Neural cell (in vitro differentiated cells): Measurements from ENCODE around the gene STON2. TPM values are rescaled to one million over a fixed set of nuclear protein-coding genes. Genes with fewer than 3 reads are reported as not detected.

Experiments
- H2AFZ ChIP-seq: fragments of 200-600, 300-800 bp; sonication (generic), shearing (Covaris generic); 2 replicates; pipeline ENCODE4 v1.6.0; 2014; ENCODE audit warnings: low read depth, mild to moderate bottlenecking, antibody characterized with exemption, low read length, moderate library complexity
- H3F3A ChIP-seq: fragments of 200-600 bp; shearing (Covaris generic); 2 replicates; pipeline ENCODE4 v1.6.1; 2016; ENCODE audit warnings: mild to moderate bottlenecking, moderate library complexity, mixed read lengths, antibody characterized with exemption, low read length; ENCODE audit not compliant: insufficient read depth, poor library complexity, severe bottlenecking
- H3K27ac ChIP-seq: fragments of 200-600, 300-800 bp; sonication (generic), shearing (Covaris generic); 2 replicates; pipeline ENCODE4 v1.5.1; 2014; ENCODE audit warnings: mild to moderate bottlenecking, low read length, moderate library complexity
- H3K27me3 ChIP-seq: fragments of 300-800, 200-600 bp; sonication (generic), shearing (Covaris generic); 2 replicates; pipeline ENCODE4 v1.6.0; 2014; ENCODE audit warnings: mild to moderate bottlenecking, low read depth, low read length, moderate library complexity; ENCODE audit not compliant: insufficient read depth
- H3K36me3 ChIP-seq: fragments of 300-800, 200-600 bp; sonication (generic), shearing (Covaris generic); 2 replicates; pipeline ENCODE4 v1.5.1; 2014; ENCODE audit warnings: mild to moderate bottlenecking, antibody characterized with exemption, low read length, moderate library complexity; ENCODE audit not compliant: insufficient read depth
- H3K4me2 ChIP-seq: fragments of 300-800, 200-600 bp; sonication (generic), shearing (Covaris generic); 2 replicates; pipeline ENCODE4 v1.6.0; 2014; ENCODE audit warnings: mild to moderate bottlenecking, low read length
- H3K4me3 ChIP-seq: fragments of 300-800, 200-600 bp; sonication (generic), shearing (Covaris generic); 2 replicates; pipeline ENCODE4 v1.5.1; 2014; ENCODE audit warnings: mild to moderate bottlenecking, low read length, moderate library complexity
- H3K79me2 ChIP-seq: fragments of 200-600 bp; shearing (Covaris generic); replicated peaks from 2 replicates; pipeline ENCODE4 v1.6.0; 2014; ENCODE audit warnings: mild to moderate bottlenecking, low read length, moderate library complexity; ENCODE audit not compliant: insufficient read depth
- H3K9ac ChIP-seq: fragments of 300-800, 200-600 bp; sonication (generic), shearing (Covaris generic); 2 replicates; pipeline ENCODE4 v1.6.1; 2016; ENCODE audit warnings: mild to moderate bottlenecking, low read length, mixed read lengths
- H3K9me2 ChIP-seq: fragments of 200-600 bp; shearing (Covaris generic); 2 replicates; pipeline ENCODE4 v1.6.1; 2016; ENCODE audit warnings: mild to moderate bottlenecking, low read length, mixed read lengths; ENCODE audit not compliant: insufficient read depth
- H3K9me3 ChIP-seq: fragments of 200-600, 300-800 bp; sonication (generic), shearing (Covaris generic); 2 replicates; pipeline ENCODE4 v1.6.1; 2016; ENCODE audit warnings: mild to moderate bottlenecking, mixed run types, low read length, moderate library complexity, mixed read lengths
- H4K20me1 ChIP-seq: fragments of 200-600 bp; shearing (Covaris generic); 2 replicates; pipeline ENCODE4 v1.6.1; 2016; ENCODE audit warnings: mild to moderate bottlenecking, mixed run types; ENCODE audit not compliant: insufficient read depth
- EP300 ChIP-seq: fragments of 450-650 bp; conservative IDR thresholded peaks from 2 replicates; pipeline ENCODE4 v1.6.1; 2014; ENCODE audit warnings: antibody characterized with exemption, mild to moderate bottlenecking, moderate library complexity; ENCODE audit not compliant: poor library complexity, severe bottlenecking
- EZH2 ChIP-seq: fragments of 200-600, 300-800 bp; shearing (Covaris generic), sonication (generic); IDR thresholded peaks from 2 replicates; pipeline ENCODE4 v1.6.1; 2014; ENCODE audit warnings: antibody characterized with exemption, low read length, borderline replicate concordance, mild to moderate bottlenecking; ENCODE audit not compliant: insufficient read depth, poor library complexity, severe bottlenecking
- MXI1 ChIP-seq: fragments of 450-650 bp; conservative IDR thresholded peaks from 2 replicates; pipeline ENCODE4 v1.6.1; 2014; ENCODE audit warnings: antibody characterized with exemption, mild to moderate bottlenecking; ENCODE audit not compliant: poor library complexity, severe bottlenecking
- POLR2AphosphoS5 ChIP-seq: IDR thresholded peaks from 2 replicates; pipeline ENCODE4 v1.6.1; 2012
- RAD21 ChIP-seq: fragments of 450-650 bp; conservative IDR thresholded peaks from 2 replicates; pipeline ENCODE4 v1.6.1; 2014; ENCODE audit warnings: antibody characterized with exemption, mild to moderate bottlenecking, moderate library complexity
- SMC3 ChIP-seq: fragments of 450-650 bp; conservative IDR thresholded peaks from 2 replicates; pipeline ENCODE4 v1.6.1; 2014; ENCODE audit warnings: antibody characterized with exemption, mild to moderate bottlenecking, moderate library complexity; ENCODE audit not compliant: poor library complexity
- TAF1 ChIP-seq: IDR thresholded peaks from 2 replicates; pipeline ENCODE4 v1.6.1; 2012; ENCODE audit warnings: low read depth
- polyA plus RNA-seq: library from polyadenylated mRNA; depleted of rRNA; stranded (reverse); fragments of >200 nt; gene quantifications from 2 replicates; pipeline ENCODE4 v1.2.3, GENCODE V29; 2014
- TF ChIP-seq, protein P1 (sequence below): IDR thresholded peaks from 2 replicates; pipeline ENCODE4 v1.6.1; 2012; ENCODE audit warnings: borderline replicate concordance
- TF ChIP-seq, protein P2 (sequence below): fragments of 450-650 bp; IDR thresholded peaks from 2 replicates; pipeline ENCODE4 v1.5.1; 2014; ENCODE audit warnings: antibody characterized with exemption, mild to moderate bottlenecking, moderate library complexity; ENCODE audit not compliant: poor library complexity, severe bottlenecking

STON2 gene
- polyA plus RNA-seq, 1 donor from 2014 or later, result 11.3 TPM

DNA sequence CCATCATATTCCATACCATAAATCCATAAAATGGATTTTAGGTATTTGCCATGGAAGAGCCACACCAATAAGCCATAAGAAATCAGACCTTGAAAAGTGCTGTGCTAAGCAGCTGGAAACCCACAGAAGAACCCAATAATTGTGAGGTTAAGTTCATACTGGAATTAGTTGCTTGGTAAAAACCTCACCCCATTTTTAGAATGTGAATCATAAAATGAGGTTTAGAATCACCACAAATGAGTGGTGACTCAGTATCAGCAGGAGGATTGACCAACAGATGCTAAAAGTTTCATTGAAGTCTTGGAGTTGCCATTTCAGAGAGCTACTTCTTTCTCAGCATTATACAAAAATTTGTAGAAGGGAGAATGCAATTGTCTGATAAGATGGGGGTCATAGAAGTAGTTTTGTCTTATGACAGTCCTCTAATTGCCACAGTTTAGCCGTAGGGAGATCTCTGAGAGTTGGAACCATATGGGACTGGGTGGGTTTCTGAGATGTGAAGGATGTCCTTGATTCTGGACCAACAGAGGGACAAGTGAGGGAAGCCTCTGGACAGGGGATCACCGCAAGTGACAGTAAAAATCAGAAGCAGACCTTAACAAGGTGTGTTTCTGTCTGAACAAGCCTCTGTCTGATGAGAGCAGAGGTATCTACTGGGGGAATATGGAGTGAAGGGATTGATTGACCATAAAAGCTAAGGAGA lies 1.4 kb upstream of the STON2 start:
- Histone ChIP-seq H3K36me3 (no peaks in the 10 kb centered on the region), H3F3A (no peaks in the 10 kb centered on the region), H3K79me2 (no peaks in the 10 kb centered on the region), H3K27ac (no peak overlapping the region), H3K4me3 (no peak overlapping the region), H3K9me2 (no peaks in the 10 kb centered on the region), H2AFZ (no peak overlapping the region), H3K4me2 (no peak overlapping the region), H4K20me1 (no peaks in the 10 kb centered on the region), H3K9ac (no peak overlapping the region), H3K9me3 (no peaks in the 10 kb centered on the region), H3K27me3 (no peaks in the 10 kb centered on the region)
- TF ChIP-seq, protein P1, sequence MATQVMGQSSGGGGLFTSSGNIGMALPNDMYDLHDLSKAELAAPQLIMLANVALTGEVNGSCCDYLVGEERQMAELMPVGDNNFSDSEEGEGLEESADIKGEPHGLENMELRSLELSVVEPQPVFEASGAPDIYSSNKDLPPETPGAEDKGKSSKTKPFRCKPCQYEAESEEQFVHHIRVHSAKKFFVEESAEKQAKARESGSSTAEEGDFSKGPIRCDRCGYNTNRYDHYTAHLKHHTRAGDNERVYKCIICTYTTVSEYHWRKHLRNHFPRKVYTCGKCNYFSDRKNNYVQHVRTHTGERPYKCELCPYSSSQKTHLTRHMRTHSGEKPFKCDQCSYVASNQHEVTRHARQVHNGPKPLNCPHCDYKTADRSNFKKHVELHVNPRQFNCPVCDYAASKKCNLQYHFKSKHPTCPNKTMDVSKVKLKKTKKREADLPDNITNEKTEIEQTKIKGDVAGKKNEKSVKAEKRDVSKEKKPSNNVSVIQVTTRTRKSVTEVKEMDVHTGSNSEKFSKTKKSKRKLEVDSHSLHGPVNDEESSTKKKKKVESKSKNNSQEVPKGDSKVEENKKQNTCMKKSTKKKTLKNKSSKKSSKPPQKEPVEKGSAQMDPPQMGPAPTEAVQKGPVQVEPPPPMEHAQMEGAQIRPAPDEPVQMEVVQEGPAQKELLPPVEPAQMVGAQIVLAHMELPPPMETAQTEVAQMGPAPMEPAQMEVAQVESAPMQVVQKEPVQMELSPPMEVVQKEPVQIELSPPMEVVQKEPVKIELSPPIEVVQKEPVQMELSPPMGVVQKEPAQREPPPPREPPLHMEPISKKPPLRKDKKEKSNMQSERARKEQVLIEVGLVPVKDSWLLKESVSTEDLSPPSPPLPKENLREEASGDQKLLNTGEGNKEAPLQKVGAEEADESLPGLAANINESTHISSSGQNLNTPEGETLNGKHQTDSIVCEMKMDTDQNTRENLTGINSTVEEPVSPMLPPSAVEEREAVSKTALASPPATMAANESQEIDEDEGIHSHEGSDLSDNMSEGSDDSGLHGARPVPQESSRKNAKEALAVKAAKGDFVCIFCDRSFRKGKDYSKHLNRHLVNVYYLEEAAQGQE, result no peak
- no peak for TF ChIP-seq EZH2
- TF ChIP-seq TAF1, result no peak
- TF ChIP-seq, protein P2, sequence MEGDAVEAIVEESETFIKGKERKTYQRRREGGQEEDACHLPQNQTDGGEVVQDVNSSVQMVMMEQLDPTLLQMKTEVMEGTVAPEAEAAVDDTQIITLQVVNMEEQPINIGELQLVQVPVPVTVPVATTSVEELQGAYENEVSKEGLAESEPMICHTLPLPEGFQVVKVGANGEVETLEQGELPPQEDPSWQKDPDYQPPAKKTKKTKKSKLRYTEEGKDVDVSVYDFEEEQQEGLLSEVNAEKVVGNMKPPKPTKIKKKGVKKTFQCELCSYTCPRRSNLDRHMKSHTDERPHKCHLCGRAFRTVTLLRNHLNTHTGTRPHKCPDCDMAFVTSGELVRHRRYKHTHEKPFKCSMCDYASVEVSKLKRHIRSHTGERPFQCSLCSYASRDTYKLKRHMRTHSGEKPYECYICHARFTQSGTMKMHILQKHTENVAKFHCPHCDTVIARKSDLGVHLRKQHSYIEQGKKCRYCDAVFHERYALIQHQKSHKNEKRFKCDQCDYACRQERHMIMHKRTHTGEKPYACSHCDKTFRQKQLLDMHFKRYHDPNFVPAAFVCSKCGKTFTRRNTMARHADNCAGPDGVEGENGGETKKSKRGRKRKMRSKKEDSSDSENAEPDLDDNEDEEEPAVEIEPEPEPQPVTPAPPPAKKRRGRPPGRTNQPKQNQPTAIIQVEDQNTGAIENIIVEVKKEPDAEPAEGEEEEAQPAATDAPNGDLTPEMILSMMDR, result no peak
- no peak for TF ChIP-seq EP300
- no peak for TF ChIP-seq MXI1
- no peak for TF ChIP-seq POLR2AphosphoS5
- no peak for TF ChIP-seq RAD21
- no peak for TF ChIP-seq SMC3

DNA sequence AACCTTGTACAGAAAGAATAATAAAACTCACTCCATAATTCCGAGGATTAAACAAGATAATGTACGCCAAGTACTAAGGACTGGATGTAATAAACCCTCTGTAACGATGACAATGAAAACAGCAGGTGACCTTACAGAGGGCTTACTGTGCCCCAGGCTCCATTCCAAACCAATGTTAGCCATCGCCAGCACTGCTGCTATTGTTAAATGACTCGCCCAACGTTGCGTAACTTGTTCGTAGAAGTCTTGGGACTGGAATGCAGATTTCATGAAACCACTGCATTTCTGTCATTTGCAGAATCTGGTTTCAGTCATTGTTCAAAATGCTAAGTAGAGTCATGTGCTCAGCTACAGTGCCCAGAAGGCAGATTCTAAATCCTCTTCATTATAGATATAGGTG lies 728 bp upstream of the STON2 start:
- Histone ChIP-seq H3K4me2 (no peak overlapping the region), H3F3A (no peaks in the 10 kb centered on the region), H3K9me2 (no peaks in the 10 kb centered on the region), H3K27ac (no peak overlapping the region), H2AFZ (no peak overlapping the region), H4K20me1 (no peaks in the 10 kb centered on the region), H3K4me3 (no peak overlapping the region), H3K9ac (no peak overlapping the region), H3K79me2 (no peaks in the 10 kb centered on the region), H3K9me3 (no peaks in the 10 kb centered on the region), H3K27me3 (no peaks in the 10 kb centered on the region), H3K36me3 (peaks cover 3% of the 10 kb centered on the region)
- no peak for TF ChIP-seq SMC3
- no peak for TF ChIP-seq EZH2
- TF ChIP-seq TAF1, result no peak
